Measurements from ENCODE around the gene ZNF217. TPM values are rescaled to one million over a fixed set of nuclear protein-coding genes. Genes with fewer than 3 reads are reported as not detected.
"Not testable (repeated sequence)": the region's sequence is repeated elsewhere in the genome, so short reads cannot be mapped to it uniquely, and the experiment has no call there.

The ZNF217 gene
- total and polyA plus RNA-seq, 10 of the 15 experiments (the other 5 are each of a cell fraction or from before 2014, with no cell fraction given), result 8.5 to 76.6 (median 40.6) TPM

DNA sequence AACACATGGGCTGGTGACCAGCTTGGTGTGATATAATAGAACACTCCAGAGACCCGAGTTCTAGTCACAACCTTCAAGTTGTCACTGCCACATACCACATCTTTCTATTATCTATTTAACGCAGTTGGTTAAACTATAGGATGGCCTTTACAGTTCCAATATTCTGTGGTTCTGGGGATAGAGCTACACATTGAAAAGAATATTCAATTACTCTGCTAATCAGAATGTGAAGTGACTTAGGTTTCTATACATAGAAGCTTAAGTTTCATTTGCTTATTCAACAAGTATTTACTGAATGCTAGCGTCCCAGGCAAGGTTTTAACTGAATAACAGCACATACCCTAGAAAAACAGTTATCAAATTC lies 9.1 kb downstream of the ZNF217 start:
- H3K27ac ChIP-seq (ENCODE audit: control insufficient read depth, insufficient read depth), result peak overlapping the region; percentile 65
- ATAC-seq, result peak; percentile 4
- SMC1A ChIA-PET (ENCODE audit: uncharacterized antibody, unreplicated experiment), result interaction anchor here (1.0 to 3.4 kb wide), 6 partner anchors 58 to 324 kb away, joined by 3 to 11 read pairs (median 4); no protein-coding TSS in a partner anchor
- not testable (repeated sequence) for BruUV-seq (replicated peaks); H4K20me1 ChIP-seq (ENCODE audit: control insufficient read depth, insufficient read depth); H3K9me3 ChIP-seq (replicated peaks; ENCODE audit: control insufficient read depth, insufficient read depth, low read length); H3K4me1 ChIP-seq (ENCODE audit: control insufficient read depth, insufficient read depth, low read length); H3K27me3 ChIP-seq (replicated peaks in 1 of 2; ENCODE audit: control insufficient read depth in 2 of 2, insufficient read depth in 2 of 2, low read length in 1 of 2); DNase-seq (ENCODE audit: low read depth, low spot score); H2AFZ ChIP-seq (ENCODE audit: control insufficient read depth, low read depth, low read length); FAIRE-seq
- H3K36me3 ChIP-seq (ENCODE audit: control insufficient read depth in 2 of 2, insufficient read depth in 2 of 2, low read length in 1 of 2), result peaks cover 12 to 19% of the 10 kb centered on the region in 2 experiments
- POLR2A ChIA-PET, result interaction anchor here (0.6 kb wide), 1 partner anchor 351 kb away, joined by 3 read pairs; no protein-coding TSS in a partner anchor
- CTCF ChIA-PET, result interaction anchor here (1.5 kb wide), 1 partner anchor 355 kb away, joined by 3 read pairs; no protein-coding TSS in a partner anchor
- intact Hi-C loops (cut with micrococcal nuclease; ENCODE audit: unreplicated experiment), result loop anchor here (5.0 kb wide), 1 partner anchor 153 kb away; no protein-coding TSS in a partner anchor
- in situ Hi-C loops (cut with MboI), result loop anchor here (10.0 kb wide), 1 partner anchor 260 kb away; no protein-coding TSS in a partner anchor
- H3K4me3 ChIP-seq, result peak overlapping the region; percentile 79; the same call in 1 of the 2 replicates
- H3K9ac ChIP-seq (ENCODE audit: control insufficient read depth, insufficient read depth, low read length), result peak overlapping the region; percentile 37
- RAD21 ChIA-PET (ENCODE audit: unreplicated experiment), result interaction anchor here (0.6 to 1.6 kb wide), 9 partner anchors 76 to 351 kb away, joined by 3 to 5 read pairs (median 3); no protein-coding TSS in a partner anchor
- 16% methylated on average over 3 of the region's 3 CpGs for WGBS (ENCODE audit: insufficient coverage, insufficient replicate concordance, low lambda C conversion rate, missing lambda C conversion rate)
- H3K79me2 ChIP-seq (ENCODE audit: control insufficient read depth, insufficient read depth, low read length), result peaks cover 96% of the 10 kb centered on the region
- peak; percentile 73; the same call in 1 of the 2 replicates for TF ChIP-seq NFXL1 (IDR thresholded peaks at IDR 0.05; ENCODE audit: borderline replicate concordance)
- peak overlapping the region; percentile 56; the same call in 1 of the 2 replicates for H3K4me2 ChIP-seq (ENCODE audit: control insufficient read depth, insufficient read depth)

DNA sequence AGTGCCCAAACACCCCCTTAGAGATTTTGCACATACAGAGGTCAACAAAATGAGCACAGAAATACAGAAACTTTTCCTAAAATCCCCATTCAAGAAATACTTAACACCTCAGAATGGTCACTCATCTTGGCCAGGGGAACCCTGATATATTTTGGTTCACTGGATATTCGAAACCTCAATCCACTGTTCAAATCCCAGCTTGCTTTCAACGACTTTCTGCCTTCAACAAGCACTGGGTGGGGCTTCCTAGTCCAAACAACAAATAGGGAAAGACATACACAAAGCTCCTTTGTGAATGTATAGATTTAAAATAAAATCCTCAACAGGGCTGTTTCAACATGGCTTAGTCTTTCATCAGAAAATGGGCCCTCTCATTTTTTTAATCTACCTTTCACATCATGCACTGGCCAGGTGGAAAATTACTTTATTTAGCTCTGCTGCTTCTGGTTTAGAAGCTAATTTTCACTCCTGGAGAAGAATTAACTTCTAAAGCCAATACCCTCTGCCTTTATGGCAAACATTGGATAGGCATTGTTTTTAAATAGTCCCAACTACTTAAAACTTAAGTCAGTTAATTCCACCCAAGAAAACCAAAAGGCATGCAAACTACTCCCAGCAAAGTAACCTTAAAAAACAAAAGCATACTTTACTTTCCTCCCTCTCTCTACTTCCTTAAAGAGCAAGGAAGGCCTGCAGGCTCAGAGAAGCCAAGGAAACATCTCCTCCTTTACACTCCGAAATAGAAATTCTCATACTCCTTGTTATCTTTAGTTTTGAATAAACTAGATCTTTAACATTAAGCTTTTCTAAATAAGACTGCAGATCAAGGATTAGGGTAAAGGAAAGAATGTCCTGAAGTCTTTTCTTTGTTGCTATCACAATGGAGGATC lies 9.7 kb downstream of the ZNF217 start:
- ChIA-PET SMC1A (ENCODE audit: uncharacterized antibody, unreplicated experiment) (interaction anchor here (1.1 to 2.6 kb wide), 12 partner anchors 39 to 358 kb away, joined by 3 to 12 read pairs (median 6); no protein-coding TSS in a partner anchor), RAD21 (ENCODE audit: unreplicated experiment) (interaction anchor here (1.2 to 2.6 kb wide), 9 partner anchors 8 to 352 kb away, joined by 3 to 9 read pairs (median 6); no protein-coding TSS in a partner anchor), POLR2A (interaction anchor here (1.0 to 2.0 kb wide), 2 partner anchors 8 to 59 kb away, joined by 4 to 9 read pairs; no protein-coding TSS in a partner anchor), CTCF (interaction anchor here (0.8 to 1.8 kb wide), 4 partner anchors 124 to 356 kb away, joined by 3 to 5 read pairs (median 4); no protein-coding TSS in a partner anchor)
- Histone ChIP-seq H3K4me2 (ENCODE audit: control insufficient read depth, insufficient read depth) (peak overlapping the region; percentile 51), H3K9ac (ENCODE audit: control insufficient read depth, insufficient read depth, low read length) (peak overlapping the region; percentile 64), H3K27ac (ENCODE audit: control insufficient read depth, insufficient read depth) (peak overlapping the region; percentile 65), H3K36me3 (ENCODE audit: control insufficient read depth in 2 of 2, insufficient read depth in 2 of 2, low read length in 1 of 2) (peaks cover 12 to 20% of the 10 kb centered on the region in 2 experiments), H3K79me2 (ENCODE audit: control insufficient read depth, insufficient read depth, low read length) (peaks cover 96% of the 10 kb centered on the region), H3K4me3 (peak overlapping the region; percentile 79)
- BruUV-seq (replicated peaks); H4K20me1 ChIP-seq (ENCODE audit: control insufficient read depth, insufficient read depth); H2AFZ ChIP-seq (ENCODE audit: control insufficient read depth, low read depth, low read length); H3K4me1 ChIP-seq (ENCODE audit: control insufficient read depth, insufficient read depth, low read length); FAIRE-seq; ATAC-seq; DNase-seq (ENCODE audit: low read depth, low spot score); H3K27me3 ChIP-seq (replicated peaks in 1 of 2; ENCODE audit: control insufficient read depth in 2 of 2, insufficient read depth in 2 of 2, low read length in 1 of 2); H3K9me3 ChIP-seq (replicated peaks; ENCODE audit: control insufficient read depth, insufficient read depth, low read length): not testable (repeated sequence)
- intact Hi-C loops (cut with micrococcal nuclease; ENCODE audit: unreplicated experiment) (loop anchor here (2.0 to 5.0 kb wide), 2 partner anchors 69 to 153 kb away; no protein-coding TSS in a partner anchor), in situ Hi-C loops (cut with MboI) (loop anchor here (10.0 kb wide), 1 partner anchor 261 kb away; no protein-coding TSS in a partner anchor)
- 13% methylated on average over 3 of the region's 3 CpGs for WGBS (ENCODE audit: insufficient coverage, insufficient replicate concordance, low lambda C conversion rate, missing lambda C conversion rate)
- TF ChIP-seq NFXL1 (IDR thresholded peaks at IDR 0.05; ENCODE audit: borderline replicate concordance), result peak; percentile 84; the same call in 1 of the 2 replicates

Measured in GM12878 (cell line).